Activated effector memory CD4-positive, alpha-beta T cell treated with anti-CD3 and anti-CD28 coated beads, Interleukin-2, amount 50 U/mL, for 16 hours (primary cell): ENCODE results near the gene MRTFA.

Source experiments
- DNase-seq: peaks from one replicate; pipeline ENCODE4 v3.0.0-alpha.2; 2020

Gene MRTFA

GRCh38 chr22:40420341-40421081 lies 216.0 kb downstream of the MRTFA start:
- no peak for DNase-seq

- DNase-seq: no peak
These were observed 216.8 kb downstream of the MRTFA start for GRCh38 chr22:40419718-40420117.

- DNase-seq: no peak
These were observed 217.9 kb downstream of the MRTFA start for GRCh38 chr22:40418366-40419201.

GRCh38 chr22:40417881-40418280 lies 218.6 kb downstream of the MRTFA start:
- DNase-seq: no peak

- no peak for DNase-seq
These were observed 219.5 kb downstream of the MRTFA start for GRCh38 chr22:40417041-40417440.

- no peak for DNase-seq
These were observed 219.9 kb downstream of the MRTFA start for GRCh38 chr22:40416636-40417035.

GRCh38 chr22:40416267-40416570 lies 220.3 kb downstream of the MRTFA start:
- DNase-seq: no peak

GRCh38 chr22:40415531-40416266 lies 220.8 kb downstream of the MRTFA start:
- no peak for DNase-seq

GRCh38 chr22:40414838-40415505 lies 221.5 kb downstream of the MRTFA start:
- DNase-seq: no peak

- DNase-seq: no peak
These were observed 222.2 kb downstream of the MRTFA start for GRCh38 chr22:40414311-40414710.

GRCh38 chr22:40413873-40414272 lies 222.6 kb downstream of the MRTFA start:
- no peak for DNase-seq

GRCh38 chr22:40412441-40412840 lies 224.1 kb downstream of the MRTFA start:
- no peak for DNase-seq

GRCh38 chr22:40411506-40411861 lies 225.0 kb downstream of the MRTFA start:
- no peak for DNase-seq

GRCh38 chr22:40410731-40411505 lies 225.6 kb downstream of the MRTFA start:
- peak; percentile 33 for DNase-seq

GRCh38 chr22:40410272-40410671 lies 226.2 kb downstream of the MRTFA start:
- peak; percentile 53 for DNase-seq

GRCh38 chr22:40409613-40410113 lies 226.9 kb downstream of the MRTFA start:
- peak; percentile 61 for DNase-seq

- peak; percentile 61 for DNase-seq
These were observed 227.6 kb downstream of the MRTFA start for GRCh38 chr22:40408718-40409612.

- DNase-seq: peak; percentile 46
These were observed 228.4 kb downstream of the MRTFA start for GRCh38 chr22:40407831-40408717.

GRCh38 chr22:40407021-40407761 lies 229.3 kb downstream of the MRTFA start:
- DNase-seq: peak; percentile 57
